Mononuclear cell (primary cell): ENCODE measurements around the gene LRRC63. TPM values are rescaled to one million over a fixed set of nuclear protein-coding genes. Genes with fewer than 3 reads are reported as not detected.

ENCODE experiments used
- H3K27me3 ChIP-seq: 2 replicates; pipeline ENCODE4 v1.6.0; 2011; ENCODE audit warnings: low read length, control low read depth; ENCODE audit not compliant: insufficient read depth
- H3K4me1 ChIP-seq: 2 replicates; pipeline ENCODE4 v1.5.1; 2011; ENCODE audit warnings: mild to moderate bottlenecking, low read length, control low read depth; ENCODE audit not compliant: insufficient read depth
- H3K4me3 ChIP-seq: 2 replicates; pipeline ENCODE4 v1.5.1; 2011; ENCODE audit warnings: mild to moderate bottlenecking, low read length, moderate library complexity
- H3K9me3 ChIP-seq: 2 replicates; pipeline ENCODE4 v1.5.1; 2011; ENCODE audit warnings: low read depth, mild to moderate bottlenecking, control low read depth, low read length
- total RNA-seq: library from RNA; depleted of rRNA; stranded (reverse); fragments of >200 nt; gene quantifications from one replicate; pipeline ENCODE4 v1.2.3, GENCODE V29; 2012

LRRC63 gene
- total RNA-seq, 1 donor = 0.21 TPM

GRCh38 chr13:46176756-46177155 lies 35.0 kb upstream of the LRRC63 start:
- Histone ChIP-seq H3K4me3 (peak overlapping the region; percentile 31), H3K9me3 (no peaks in the 10 kb centered on the region), H3K27me3 (no peaks in the 10 kb centered on the region), H3K4me1 (peaks cover 61% of the 10 kb centered on the region)

GRCh38 chr13:46178143-46178542 lies 33.6 kb upstream of the LRRC63 start:
- Histone ChIP-seq H3K9me3 (no peaks in the 10 kb centered on the region), H3K4me1 (peaks cover 57% of the 10 kb centered on the region)

GRCh38 chr13:46178821-46179220 lies 32.9 kb upstream of the LRRC63 start:
- H3K4me1 ChIP-seq = peaks cover 57% of the 10 kb centered on the region
- H3K9me3 ChIP-seq = no peaks in the 10 kb centered on the region
- peak overlapping the region; percentile 98 for H3K4me3 ChIP-seq
- H3K27me3 ChIP-seq = no peaks in the 10 kb centered on the region

More at GRCh38 chr13:46178143-46178542, 33.6 kb upstream of the LRRC63 start:
- no peaks in the 10 kb centered on the region for H3K27me3 ChIP-seq
- peak overlapping the region; percentile 31 for H3K4me3 ChIP-seq

- H3K4me1 ChIP-seq = peaks cover 58% of the 10 kb centered on the region
- peak overlapping the region; percentile 98 for H3K4me3 ChIP-seq
- H3K27me3 ChIP-seq = no peaks in the 10 kb centered on the region
- H3K9me3 ChIP-seq = no peaks in the 10 kb centered on the region
Observed at GRCh38 chr13:46179491-46179908, 32.2 kb upstream of the LRRC63 start.

- peaks cover 58% of the 10 kb centered on the region for H3K4me1 ChIP-seq
- H3K4me3 ChIP-seq = peak overlapping the region; percentile 98
- no peaks in the 10 kb centered on the region for H3K9me3 ChIP-seq
- H3K27me3 ChIP-seq = no peaks in the 10 kb centered on the region
Observed at GRCh38 chr13:46179969-46180763, 31.6 kb upstream of the LRRC63 start.

GRCh38 chr13:46181377-46181839 lies 30.3 kb upstream of the LRRC63 start:
- H3K9me3 ChIP-seq = no peaks in the 10 kb centered on the region
- peaks cover 50% of the 10 kb centered on the region for H3K4me1 ChIP-seq
- H3K4me3 ChIP-seq = peak overlapping the region; percentile 98
- no peaks in the 10 kb centered on the region for H3K27me3 ChIP-seq

- Histone ChIP-seq H3K4me1 (peaks cover 45% of the 10 kb centered on the region), H3K27me3 (no peaks in the 10 kb centered on the region), H3K9me3 (no peaks in the 10 kb centered on the region), H3K4me3 (peak within 1 kb of the TSS; percentile 98)
Observed at GRCh38 chr13:46181840-46182490, 29.8 kb upstream of the LRRC63 start, which contains the start of gene LCP1. LCP1 (minus strand) TSS chr13:46182177; CDS start chr13:46159662, 22,515 bp downstream.

- H3K4me1 ChIP-seq = peaks cover 41% of the 10 kb centered on the region
- H3K27me3 ChIP-seq = no peaks in the 10 kb centered on the region
- peak overlapping the region; percentile 98 for H3K4me3 ChIP-seq
- H3K9me3 ChIP-seq = no peaks in the 10 kb centered on the region
Observed at GRCh38 chr13:46182491-46182877, 29.2 kb upstream of the LRRC63 start.

- H3K4me1 ChIP-seq = peaks cover 34% of the 10 kb centered on the region
- no peaks in the 10 kb centered on the region for H3K27me3 ChIP-seq
- H3K4me3 ChIP-seq = no peak overlapping the region
- no peaks in the 10 kb centered on the region for H3K9me3 ChIP-seq
Observed at GRCh38 chr13:46183018-46183946, 28.4 kb upstream of the LRRC63 start.

GRCh38 chr13:46184277-46184699 lies 27.4 kb upstream of the LRRC63 start:
- Histone ChIP-seq H3K9me3 (no peaks in the 10 kb centered on the region), H3K27me3 (no peaks in the 10 kb centered on the region), H3K4me1 (peaks cover 32% of the 10 kb centered on the region), H3K4me3 (peak overlapping the region; percentile 4)

GRCh38 chr13:46185634-46186033 lies 26.1 kb upstream of the LRRC63 start:
- peaks cover 32% of the 10 kb centered on the region for H3K4me1 ChIP-seq
- H3K9me3 ChIP-seq = no peaks in the 10 kb centered on the region
- no peak overlapping the region for H3K4me3 ChIP-seq
- no peaks in the 10 kb centered on the region for H3K27me3 ChIP-seq

- Histone ChIP-seq H3K4me1 (peaks cover 12% of the 10 kb centered on the region), H3K27me3 (no peaks in the 10 kb centered on the region), H3K4me3 (no peak overlapping the region), H3K9me3 (no peaks in the 10 kb centered on the region)
Observed at GRCh38 chr13:46192412-46192811, 19.3 kb upstream of the LRRC63 start.

GRCh38 chr13:46195016-46195415 lies 16.7 kb upstream of the LRRC63 start:
- Histone ChIP-seq H3K4me1 (peaks cover 27% of the 10 kb centered on the region), H3K4me3 (no peak overlapping the region), H3K27me3 (no peaks in the 10 kb centered on the region), H3K9me3 (no peaks in the 10 kb centered on the region)

- Histone ChIP-seq H3K9me3 (no peaks in the 10 kb centered on the region), H3K4me3 (no peak overlapping the region), H3K27me3 (no peaks in the 10 kb centered on the region), H3K4me1 (peaks cover 49% of the 10 kb centered on the region)
Observed at GRCh38 chr13:46197299-46198048, 14.3 kb upstream of the LRRC63 start.
